HG03064 (cell line): Measurements from ENCODE around the gene CNIH3.
"Not testable (repeated sequence)": the region's sequence is repeated elsewhere in the genome, so short reads cannot be mapped to it uniquely, and the experiment has no call there.

Source experiments
- ATAC-seq: cut with Tn5 transposase; IDR thresholded peaks from one replicate; pipeline ENCODE4 v1.9.1; 2021; ENCODE audit warnings: low read depth; ENCODE audit not compliant: unreplicated experiment

Gene CNIH3

GRCh38 chr1:224615861-224616755 is at the start of gene CNIH3:
TSS of gene CNIH3 (plus strand) at chr1:224616317. CDS start at chr1:224617175, 858 bp downstream.
- no peak for ATAC-seq

GRCh38 chr1:224566492-224566891 is 49.6 kb upstream of the CNIH3 start:
- not testable (repeated sequence) for ATAC-seq

GRCh38 chr1:224569276-224569675 is 46.8 kb upstream of the CNIH3 start:
- no peak for ATAC-seq

- ATAC-seq: not testable (repeated sequence)
Measured at GRCh38 chr1:224571975-224572374, 44.1 kb upstream of the CNIH3 start.

- ATAC-seq: no peak
Measured at GRCh38 chr1:224579526-224579925, 36.6 kb upstream of the CNIH3 start.

- ATAC-seq: no peak
Measured at GRCh38 chr1:224580006-224580405, 36.1 kb upstream of the CNIH3 start.

GRCh38 chr1:224582041-224582440 is 34.1 kb upstream of the CNIH3 start:
- ATAC-seq: no peak

- no peak for ATAC-seq
Measured at GRCh38 chr1:224583774-224584173, 32.3 kb upstream of the CNIH3 start.

GRCh38 chr1:224585051-224585450 is 31.1 kb upstream of the CNIH3 start:
- no peak for ATAC-seq

- no peak for ATAC-seq
Measured at GRCh38 chr1:224587051-224587450, 29.1 kb upstream of the CNIH3 start.

- ATAC-seq: no peak
Measured at GRCh38 chr1:224588515-224588914, 27.6 kb upstream of the CNIH3 start.

GRCh38 chr1:224589006-224589405 is 27.1 kb upstream of the CNIH3 start:
- no peak for ATAC-seq

- ATAC-seq: no peak
Measured at GRCh38 chr1:224591326-224591725, 24.8 kb upstream of the CNIH3 start.

GRCh38 chr1:224592636-224593582 is 23.2 kb upstream of the CNIH3 start:
- ATAC-seq: no peak

- no peak for ATAC-seq
Measured at GRCh38 chr1:224594360-224594759, 21.8 kb upstream of the CNIH3 start.

GRCh38 chr1:224594851-224595250 is 21.3 kb upstream of the CNIH3 start:
- no peak for ATAC-seq

- ATAC-seq: no peak
Measured at GRCh38 chr1:224605482-224606181, 10.5 kb upstream of the CNIH3 start.

- no peak for ATAC-seq
Measured at GRCh38 chr1:224607188-224608148, 8.6 kb upstream of the CNIH3 start.

GRCh38 chr1:224609333-224609732 is 6.8 kb upstream of the CNIH3 start:
- no peak for ATAC-seq
